ENCODE results near the gene FBXO31. TPM values are rescaled to one million over a fixed set of nuclear protein-coding genes. Genes with fewer than 3 reads are reported as not detected.
A peak's percentile ranks its signal among the peaks of the same experiment; 100 is the strongest.
"Not testable (repeated sequence)": the region's sequence is repeated elsewhere in the genome, so short reads cannot be mapped to it uniquely, and the experiment has no call there.

Gene FBXO31
- total and polyA plus RNA-seq, 2 donors from 2014 or later = 12.5 to 34.9 TPM

DNA sequence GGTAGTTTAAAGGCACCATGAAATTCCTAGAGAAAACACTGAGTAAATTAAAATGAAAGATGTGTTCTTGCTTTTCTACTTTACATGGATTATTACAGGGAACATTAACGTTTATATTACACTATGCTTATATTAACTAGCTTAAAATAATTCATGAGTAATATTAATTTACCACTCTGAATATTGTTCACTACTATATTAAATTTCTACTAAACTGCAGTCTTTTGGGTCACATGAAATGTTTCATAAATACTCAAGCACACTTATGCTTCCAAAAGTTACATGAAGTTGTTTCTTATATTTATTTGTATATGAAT lies 5.2 kb upstream of the FBXO31 start:
- peak overlapping the region; percentile 73 to 95 for H3K27ac ChIP-seq (ENCODE audit: low read depth in 2 of 2, low read length in 2 of 2)
- intact Hi-C loops (cut with DNase I) = no loop called here
- TF ChIP-seq, protein P1, sequence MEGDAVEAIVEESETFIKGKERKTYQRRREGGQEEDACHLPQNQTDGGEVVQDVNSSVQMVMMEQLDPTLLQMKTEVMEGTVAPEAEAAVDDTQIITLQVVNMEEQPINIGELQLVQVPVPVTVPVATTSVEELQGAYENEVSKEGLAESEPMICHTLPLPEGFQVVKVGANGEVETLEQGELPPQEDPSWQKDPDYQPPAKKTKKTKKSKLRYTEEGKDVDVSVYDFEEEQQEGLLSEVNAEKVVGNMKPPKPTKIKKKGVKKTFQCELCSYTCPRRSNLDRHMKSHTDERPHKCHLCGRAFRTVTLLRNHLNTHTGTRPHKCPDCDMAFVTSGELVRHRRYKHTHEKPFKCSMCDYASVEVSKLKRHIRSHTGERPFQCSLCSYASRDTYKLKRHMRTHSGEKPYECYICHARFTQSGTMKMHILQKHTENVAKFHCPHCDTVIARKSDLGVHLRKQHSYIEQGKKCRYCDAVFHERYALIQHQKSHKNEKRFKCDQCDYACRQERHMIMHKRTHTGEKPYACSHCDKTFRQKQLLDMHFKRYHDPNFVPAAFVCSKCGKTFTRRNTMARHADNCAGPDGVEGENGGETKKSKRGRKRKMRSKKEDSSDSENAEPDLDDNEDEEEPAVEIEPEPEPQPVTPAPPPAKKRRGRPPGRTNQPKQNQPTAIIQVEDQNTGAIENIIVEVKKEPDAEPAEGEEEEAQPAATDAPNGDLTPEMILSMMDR (IDR thresholded peaks at IDR 0.05; ENCODE audit: borderline replicate concordance, extremely low read depth, insufficient read depth) = no peak
- peak overlapping the region in 1 of 3 donors; percentile 42 for H3K4me3 ChIP-seq (ENCODE audit: low read length in 3 of 3)
- H3K9ac ChIP-seq (ENCODE audit: low read length in 3 of 3) = peak overlapping the region in 1 of 3 donors; percentile 21
- FAIRE-seq = no peak
- no peaks in the 10 kb centered on the region for H3K27me3 ChIP-seq (ENCODE audit: control insufficient read depth, insufficient read depth, low read length)
- peaks cover 8 to 18% (median 13%) of the 10 kb centered on the region in 3 donors for H3K4me1 ChIP-seq (ENCODE audit: control insufficient read depth in 2 of 3, insufficient read depth in 2 of 3, low read depth in 1 of 3, low read length in 3 of 3)
- H3K9me3 ChIP-seq (ENCODE audit: control insufficient read depth in 2 of 3, insufficient read depth in 1 of 3, low read length in 3 of 3) = no peaks in the 10 kb centered on the region
- no peaks in the 10 kb centered on the region for H3K36me3 ChIP-seq (ENCODE audit: control insufficient read depth in 2 of 3, insufficient read depth in 3 of 3, low read length in 3 of 3)
- no peak for DNase-seq

DNA sequence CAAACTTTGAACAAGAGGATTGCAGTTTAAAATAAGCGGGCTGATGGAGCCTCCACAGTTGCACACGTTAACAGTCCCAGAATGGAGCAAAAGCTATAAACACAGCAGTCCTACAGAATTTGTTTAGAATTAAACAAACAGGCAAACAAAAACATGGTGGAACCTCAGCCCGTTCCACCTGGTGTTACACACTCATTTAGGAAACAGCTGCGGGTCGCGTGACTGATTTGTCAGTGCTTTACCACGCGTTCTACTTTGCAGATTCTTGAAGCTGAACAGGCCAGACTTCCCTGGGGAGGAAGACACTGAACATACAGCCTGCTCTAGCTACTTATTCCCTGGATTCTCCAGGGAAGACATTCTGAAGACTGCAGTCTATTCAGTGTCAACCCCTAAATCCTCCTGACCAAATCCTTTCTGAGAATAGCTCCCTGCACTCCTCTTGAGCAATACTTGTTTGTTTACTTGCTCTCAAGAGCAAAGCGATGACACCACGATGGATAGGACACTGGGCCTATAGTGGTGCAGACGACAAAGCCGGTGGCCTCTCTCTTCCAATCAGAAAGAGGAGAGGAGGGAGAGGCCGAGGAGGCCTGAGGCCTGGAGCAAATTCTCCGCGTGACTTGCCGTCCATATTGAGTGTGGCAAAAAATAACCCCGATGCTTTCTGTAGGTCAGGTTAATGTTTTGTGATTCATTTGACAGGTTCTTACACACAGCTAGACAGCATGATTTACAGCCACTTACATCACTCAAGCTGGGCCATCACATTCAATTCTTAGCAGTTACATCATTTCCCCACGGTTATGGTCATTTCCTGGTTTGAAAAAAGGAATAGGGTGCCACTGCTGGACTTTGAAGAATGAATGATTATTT lies 4.6 kb upstream of the FBXO31 start:
- peak overlapping the region; percentile 32 to 51 (median 40) for H3K4me3 ChIP-seq (ENCODE audit: low read length in 3 of 3)
- H3K9me3 ChIP-seq (ENCODE audit: control insufficient read depth in 2 of 3, insufficient read depth in 1 of 3, low read length in 3 of 3) = no peaks in the 10 kb centered on the region
- peak overlapping the region in 2 of 3 donors; percentile 23 to 40 for H3K9ac ChIP-seq (ENCODE audit: low read length in 3 of 3)
- FAIRE-seq (peak; percentile 96), DNase-seq (peak; percentile 95 to 99 (median 96))
- TF ChIP-seq, protein P1 (IDR thresholded peaks at IDR 0.05; ENCODE audit: borderline replicate concordance, extremely low read depth, insufficient read depth) = no peak
- H3K27me3 ChIP-seq (ENCODE audit: control insufficient read depth, insufficient read depth, low read length) = no peaks in the 10 kb centered on the region
- H3K36me3 ChIP-seq (ENCODE audit: control insufficient read depth in 2 of 3, insufficient read depth in 3 of 3, low read length in 3 of 3) = no peaks in the 10 kb centered on the region
- H3K4me1 ChIP-seq (ENCODE audit: control insufficient read depth in 2 of 3, insufficient read depth in 2 of 3, low read depth in 1 of 3, low read length in 3 of 3) = peaks cover 8 to 12% (median 10%) of the 10 kb centered on the region in 3 donors
- intact Hi-C loops (cut with DNase I) = no loop called here
- H3K27ac ChIP-seq (ENCODE audit: low read depth in 2 of 2, low read length in 2 of 2) = peak overlapping the region; percentile 73 to 95

DNA sequence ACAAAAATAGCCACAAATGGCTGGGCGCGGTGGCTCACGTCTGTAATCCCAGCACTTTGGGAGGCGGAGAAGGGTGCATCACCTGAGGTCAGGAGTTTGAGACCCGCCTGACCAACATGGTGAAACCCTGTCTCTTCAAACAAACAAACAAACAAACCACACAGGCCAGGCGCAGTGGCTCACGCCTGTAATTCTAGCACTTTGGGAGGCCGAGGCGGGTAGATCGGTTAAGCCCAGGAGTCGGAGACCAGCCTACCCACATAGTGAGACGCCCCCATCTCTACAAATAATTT lies 1.2 kb upstream of the FBXO31 start:
- Histone ChIP-seq H3K4me1 (ENCODE audit: control insufficient read depth in 2 of 3, insufficient read depth in 2 of 3, low read depth in 1 of 3, low read length in 3 of 3) (peaks cover 11 to 23% (median 16%) of the 10 kb centered on the region in 3 donors), H3K4me3 (ENCODE audit: low read length in 3 of 3) (peak overlapping the region in 2 of 3 donors; percentile 14 to 74), H3K9ac (ENCODE audit: low read length in 3 of 3) (peak overlapping the region in 1 of 3 donors; percentile 11), H3K27ac (ENCODE audit: low read depth in 2 of 2, low read length in 2 of 2) (peak overlapping the region; percentile 93 to 94)
- H3K36me3 ChIP-seq (ENCODE audit: control insufficient read depth in 2 of 3, insufficient read depth in 3 of 3, low read length in 3 of 3); FAIRE-seq; H3K9me3 ChIP-seq (ENCODE audit: control insufficient read depth in 2 of 3, insufficient read depth in 1 of 3, low read length in 3 of 3); intact Hi-C loops (cut with DNase I); H3K27me3 ChIP-seq (ENCODE audit: control insufficient read depth, insufficient read depth, low read length): not testable (repeated sequence)
- DNase-seq = peak in 1 of 5 donors; percentile 71

DNA sequence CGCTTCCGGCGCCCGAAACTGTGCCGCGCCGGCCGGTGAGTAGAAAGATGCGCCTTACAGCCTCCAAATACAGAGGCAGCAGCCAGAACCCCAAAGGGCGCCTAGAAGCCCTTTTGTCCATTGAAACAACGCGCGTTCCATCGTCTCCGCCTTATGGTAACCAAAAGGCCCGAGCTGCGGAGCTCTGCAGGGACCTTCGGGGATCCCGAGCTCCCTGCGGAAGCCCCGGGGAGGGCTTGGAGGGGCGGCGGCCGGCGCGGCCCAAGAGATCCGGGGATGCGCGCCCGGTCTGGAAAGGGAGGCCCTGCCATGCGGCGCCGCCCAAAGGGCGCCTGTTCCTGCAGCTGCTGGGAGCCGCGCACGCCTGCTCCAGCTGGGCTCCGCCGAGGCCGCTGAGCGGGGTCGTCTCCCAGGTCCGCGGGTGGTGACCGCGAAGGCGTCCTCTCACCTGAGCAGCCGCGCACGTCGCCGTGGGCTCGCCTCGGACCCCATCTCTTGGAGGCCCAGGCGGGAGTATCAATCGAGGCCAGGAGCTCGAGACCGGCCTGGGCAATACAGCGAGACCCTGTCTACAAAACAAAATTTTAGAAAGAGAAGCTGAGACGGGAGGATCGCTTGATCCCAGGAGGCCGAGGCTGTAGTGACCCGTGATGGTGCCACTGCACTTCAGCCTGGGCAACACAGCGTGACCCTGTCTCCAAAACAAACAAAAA lies 742 bp upstream of the FBXO31 start:
- H3K9ac ChIP-seq (ENCODE audit: low read length in 3 of 3) = peak overlapping the region in 2 of 3 donors; percentile 50 to 60
- no peaks in the 10 kb centered on the region for H3K9me3 ChIP-seq (ENCODE audit: control insufficient read depth in 2 of 3, insufficient read depth in 1 of 3, low read length in 3 of 3)
- TF ChIP-seq, protein P1 (IDR thresholded peaks at IDR 0.05; ENCODE audit: borderline replicate concordance, extremely low read depth, insufficient read depth) = no peak
- H3K36me3 ChIP-seq (ENCODE audit: control insufficient read depth in 2 of 3, insufficient read depth in 3 of 3, low read length in 3 of 3) = no peaks in the 10 kb centered on the region
- H3K4me1 ChIP-seq (ENCODE audit: control insufficient read depth in 2 of 3, insufficient read depth in 2 of 3, low read depth in 1 of 3, low read length in 3 of 3) = peaks cover 11 to 23% (median 16%) of the 10 kb centered on the region in 3 donors
- peak overlapping the region; percentile 61 to 74 (median 65) for H3K4me3 ChIP-seq (ENCODE audit: low read length in 3 of 3)
- FAIRE-seq = no peak
- peak in 1 of 5 donors; percentile 91 for DNase-seq
- H3K27me3 ChIP-seq (ENCODE audit: control insufficient read depth, insufficient read depth, low read length) = no peaks in the 10 kb centered on the region
- peak overlapping the region; percentile 93 to 94 for H3K27ac ChIP-seq (ENCODE audit: low read depth in 2 of 2, low read length in 2 of 2)
- intact Hi-C loops (cut with DNase I) = no loop called here

Measured in kidney (tissue), 14 donors.